ENCODE measurements around the gene HDAC4.

The HDAC4 gene

GRCh38 chr2:239283961-239284795 lies 116.6 kb downstream of the HDAC4 start:
- no peak for TF ChIP-seq GATA3 (IDR thresholded peaks at IDR 0.05; ENCODE audit: low read depth, low read length)
- no peak for TF ChIP-seq GATA2 (IDR thresholded peaks at IDR 0.05; ENCODE audit: low read depth, low read length)

GRCh38 chr2:239283288-239283945 lies 117.4 kb downstream of the HDAC4 start:
- TF ChIP-seq GATA3 (IDR thresholded peaks at IDR 0.05; ENCODE audit: low read depth, low read length): no peak
- TF ChIP-seq GATA2 (IDR thresholded peaks at IDR 0.05; ENCODE audit: low read depth, low read length): no peak

GRCh38 chr2:239282448-239283287 lies 118.2 kb downstream of the HDAC4 start:
- TF ChIP-seq GATA3 (IDR thresholded peaks at IDR 0.05; ENCODE audit: low read depth, low read length) (no peak), GATA2 (IDR thresholded peaks at IDR 0.05; ENCODE audit: low read depth, low read length) (no peak)

GRCh38 chr2:239279508-239280295 lies 121.1 kb downstream of the HDAC4 start:
- no peak for TF ChIP-seq GATA3 (IDR thresholded peaks at IDR 0.05; ENCODE audit: low read depth, low read length)
- TF ChIP-seq GATA2 (IDR thresholded peaks at IDR 0.05; ENCODE audit: low read depth, low read length): no peak

- TF ChIP-seq GATA3 (IDR thresholded peaks at IDR 0.05; ENCODE audit: low read depth, low read length) (no peak), GATA2 (IDR thresholded peaks at IDR 0.05; ENCODE audit: low read depth, low read length) (no peak)
These were observed 121.9 kb downstream of the HDAC4 start for GRCh38 chr2:239278941-239279365.

- no peak for TF ChIP-seq GATA3 (IDR thresholded peaks at IDR 0.05; ENCODE audit: low read depth, low read length)
- TF ChIP-seq GATA2 (IDR thresholded peaks at IDR 0.05; ENCODE audit: low read depth, low read length): no peak
These were observed 122.5 kb downstream of the HDAC4 start for GRCh38 chr2:239278361-239278760.

- TF ChIP-seq GATA2 (IDR thresholded peaks at IDR 0.05; ENCODE audit: low read depth, low read length) (no peak), GATA3 (IDR thresholded peaks at IDR 0.05; ENCODE audit: low read depth, low read length) (no peak)
These were observed 123.3 kb downstream of the HDAC4 start for GRCh38 chr2:239277401-239278085.

GRCh38 chr2:239276851-239277250 lies 124.0 kb downstream of the HDAC4 start:
- TF ChIP-seq GATA3 (IDR thresholded peaks at IDR 0.05; ENCODE audit: low read depth, low read length): no peak
- no peak for TF ChIP-seq GATA2 (IDR thresholded peaks at IDR 0.05; ENCODE audit: low read depth, low read length)

GRCh38 chr2:239275847-239276831 lies 124.7 kb downstream of the HDAC4 start:
- TF ChIP-seq GATA3 (IDR thresholded peaks at IDR 0.05; ENCODE audit: low read depth, low read length) (no peak), GATA2 (IDR thresholded peaks at IDR 0.05; ENCODE audit: low read depth, low read length) (peak; percentile 74)

GRCh38 chr2:239275044-239275685 lies 125.7 kb downstream of the HDAC4 start:
- peak; percentile 95 for TF ChIP-seq GATA2 (IDR thresholded peaks at IDR 0.05; ENCODE audit: low read depth, low read length)
- no peak; the same call in 1 of the 2 replicates for TF ChIP-seq GATA3 (IDR thresholded peaks at IDR 0.05; ENCODE audit: low read depth, low read length)

GRCh38 chr2:239274391-239275043 lies 126.3 kb downstream of the HDAC4 start:
- TF ChIP-seq GATA3 (IDR thresholded peaks at IDR 0.05; ENCODE audit: low read depth, low read length) (no peak), GATA2 (IDR thresholded peaks at IDR 0.05; ENCODE audit: low read depth, low read length) (no peak)

Data from SH-SY5Y (cell line).